HG02642 (cell line): ENCODE results near the gene TMEM219.
"Not testable (repeated sequence)": the region's sequence is repeated elsewhere in the genome, so short reads cannot be mapped to it uniquely, and the experiment has no call there.

ENCODE experiments used
- ATAC-seq: cut with Tn5 transposase; IDR thresholded peaks from one replicate; pipeline ENCODE4 v1.9.1; 2021; ENCODE audit warnings: mild to moderate bottlenecking; ENCODE audit not compliant: unreplicated experiment, poor library complexity

TMEM219 gene, protein sequence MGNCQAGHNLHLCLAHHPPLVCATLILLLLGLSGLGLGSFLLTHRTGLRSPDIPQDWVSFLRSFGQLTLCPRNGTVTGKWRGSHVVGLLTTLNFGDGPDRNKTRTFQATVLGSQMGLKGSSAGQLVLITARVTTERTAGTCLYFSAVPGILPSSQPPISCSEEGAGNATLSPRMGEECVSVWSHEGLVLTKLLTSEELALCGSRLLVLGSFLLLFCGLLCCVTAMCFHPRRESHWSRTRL

DNA sequence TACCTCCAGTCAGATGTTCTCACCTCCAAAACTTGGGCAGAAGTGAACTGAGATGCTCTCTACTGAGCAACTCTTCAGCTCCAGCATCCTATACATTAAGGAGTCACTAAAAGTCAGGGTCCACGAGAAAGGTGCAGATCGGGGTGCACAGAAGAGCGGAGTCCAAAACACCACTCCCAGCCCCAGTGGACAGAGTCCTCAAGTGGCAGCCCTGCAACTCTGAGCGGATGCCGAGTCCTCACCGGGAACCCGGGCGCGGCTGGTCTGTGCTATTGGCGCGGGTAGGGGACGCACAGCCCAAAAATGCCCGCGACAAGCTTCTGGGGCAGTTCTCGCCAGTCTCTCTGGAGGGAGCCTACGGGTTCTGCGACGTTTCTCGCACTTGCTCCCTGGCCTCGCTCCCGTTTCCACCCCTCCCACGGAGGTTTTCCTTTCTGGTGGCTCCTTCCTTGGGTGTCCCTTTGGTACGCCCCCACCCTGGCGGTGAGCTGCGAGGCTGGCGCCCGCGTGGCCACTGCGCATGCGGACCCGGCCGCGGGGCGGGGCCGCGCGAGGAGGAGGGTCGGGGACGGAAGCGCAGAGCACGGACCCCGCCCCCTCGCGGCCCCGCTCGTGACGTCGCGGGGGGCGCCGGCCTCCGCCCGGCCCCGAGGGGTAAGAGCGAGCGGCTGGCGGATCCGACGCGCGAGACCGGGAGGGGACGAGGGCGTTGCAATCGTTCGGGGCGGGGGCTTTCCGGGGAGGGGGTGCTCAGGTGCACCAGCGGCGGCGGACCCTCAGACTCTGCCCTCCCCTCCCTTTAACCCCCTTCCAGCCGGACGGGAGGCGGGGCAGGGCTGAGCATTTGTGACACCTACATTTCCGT, at the start of gene TMEM219:
Gene TMEM219 (plus strand): TSS at position 601 of the 865 bp plus-strand sequence. CDS start 1,065 bp downstream, outside the sequence.
- peak; percentile 87 for ATAC-seq

- ATAC-seq: no peak
Measured at GRCh38 chr16:29912087-29912486, 49.8 kb upstream of the TMEM219 start.

- ATAC-seq: no peak
Measured at GRCh38 chr16:29913514-29913913, 48.4 kb upstream of the TMEM219 start.

- no peak for ATAC-seq
Measured at GRCh38 chr16:29915590-29916247, 46.2 kb upstream of the TMEM219 start.

DNA sequence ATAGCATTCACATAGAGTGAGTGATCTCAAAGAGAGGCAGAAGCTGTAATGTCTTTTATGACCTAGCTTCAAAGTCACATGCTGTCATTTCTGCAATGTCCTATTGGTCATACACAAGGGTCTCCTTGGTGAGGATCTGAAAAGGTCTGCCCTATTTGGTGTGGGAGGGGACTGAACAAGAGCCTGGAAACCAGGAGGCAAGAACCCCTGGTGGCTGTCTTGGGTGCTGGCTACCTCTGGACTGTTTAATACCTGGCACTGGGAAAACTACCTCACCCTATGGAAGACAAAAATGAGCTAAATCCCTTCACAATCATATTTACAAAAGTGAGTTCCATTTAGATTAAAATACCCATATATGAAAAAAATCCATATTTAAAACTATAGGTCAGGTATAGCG, 44.9 kb upstream of the TMEM219 start:
- ATAC-seq: no peak

DNA sequence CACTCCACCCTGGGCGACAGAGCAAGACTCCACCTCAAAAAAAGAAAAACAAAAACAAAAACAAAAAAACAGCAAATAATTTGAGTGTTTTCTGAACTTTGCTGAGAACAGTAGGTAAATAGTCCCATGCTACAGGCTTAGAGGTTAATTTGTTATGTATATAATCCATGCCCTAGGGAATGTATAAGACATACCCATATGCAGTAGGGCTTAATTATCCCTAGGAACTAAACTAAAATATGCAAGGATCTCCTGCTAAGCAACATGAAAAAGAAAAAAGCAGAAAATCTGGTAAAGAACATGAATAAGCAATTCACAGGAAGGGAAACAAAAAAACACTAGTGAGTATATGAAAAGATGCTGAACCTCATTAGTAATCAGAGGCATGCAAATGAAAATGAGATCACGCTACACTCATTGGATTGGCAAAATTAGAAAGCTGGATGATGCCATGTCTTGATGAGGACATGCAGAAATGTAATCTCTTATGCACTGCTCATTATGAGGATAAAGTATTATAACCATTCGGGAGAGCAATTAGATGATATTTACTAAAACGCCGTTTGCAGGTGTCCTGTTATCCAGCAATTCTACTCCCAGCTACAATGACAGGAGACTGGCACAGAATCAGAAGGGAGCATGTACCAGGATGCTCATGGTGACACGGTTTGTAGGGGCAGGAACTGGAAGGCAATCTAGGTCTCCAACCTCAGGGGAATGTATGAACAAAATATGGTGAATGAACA, 41.4 kb upstream of the TMEM219 start:
- no peak for ATAC-seq

GRCh38 chr16:29921034-29921385, 40.9 kb upstream of the TMEM219 start:
- ATAC-seq: no peak

GRCh38 chr16:29922326-29922725, 39.6 kb upstream of the TMEM219 start:
- no peak for ATAC-seq

DNA sequence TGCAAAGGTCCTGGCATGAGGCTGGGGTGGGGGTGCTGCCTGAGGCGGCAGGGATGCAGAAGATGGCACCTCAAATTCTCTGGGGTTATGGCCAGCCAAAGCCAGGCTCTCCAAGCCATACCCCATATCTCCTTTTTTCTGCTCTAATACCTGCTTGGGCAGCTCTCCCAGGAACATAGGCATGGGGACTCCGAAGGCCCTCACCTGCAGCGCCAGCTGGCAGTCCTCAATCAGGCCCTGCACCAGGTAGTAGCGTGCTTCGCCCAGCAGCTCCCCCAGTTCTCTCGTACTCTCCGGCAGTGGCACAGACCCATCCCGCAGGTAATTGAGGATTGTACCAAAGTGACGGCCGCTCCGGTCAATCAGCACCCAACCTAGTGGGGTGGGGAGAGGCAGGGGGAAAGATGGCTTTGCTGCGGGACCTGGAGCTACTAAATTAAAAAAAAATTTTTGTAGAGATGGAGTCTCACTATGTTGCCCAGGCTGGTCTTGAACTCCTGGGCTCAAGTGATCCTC, 38.8 kb upstream of the TMEM219 start:
- ATAC-seq: no peak

- ATAC-seq: no peak
Measured at GRCh38 chr16:29925105-29925756, 36.6 kb upstream of the TMEM219 start.

- peak; percentile 85 for ATAC-seq
Measured at GRCh38 chr16:29925781-29926710, 35.8 kb upstream of the TMEM219 start, which contains the start of gene KCTD13. TSS of gene KCTD13 (minus strand) at chr16:29926226. CDS start at chr16:29926033, 193 bp downstream.

DNA sequence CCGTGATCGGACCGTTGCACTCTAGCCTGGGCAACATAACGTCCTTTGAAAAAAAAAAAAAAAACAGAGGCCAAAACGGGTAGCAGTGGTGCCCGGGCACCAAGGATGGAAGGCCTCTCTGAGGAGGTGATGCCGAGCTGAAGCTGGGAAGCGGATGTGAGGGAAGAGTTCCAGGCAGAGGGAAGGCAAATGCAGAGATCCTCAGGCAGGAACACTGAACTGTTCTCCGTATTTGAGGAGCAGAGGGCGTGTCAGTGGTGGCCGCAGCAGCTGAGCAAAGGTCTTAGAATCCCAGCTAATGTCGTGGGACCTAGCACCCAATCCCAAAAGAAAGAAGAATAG, 35.2 kb upstream of the TMEM219 start:
- ATAC-seq: peak; percentile 1

- ATAC-seq: no peak
Measured at GRCh38 chr16:29927070-29927905, 34.6 kb upstream of the TMEM219 start.

- ATAC-seq: not testable (repeated sequence)
Measured at GRCh38 chr16:29931750-29932149, 30.1 kb upstream of the TMEM219 start.

GRCh38 chr16:29940656-29941055, 21.2 kb upstream of the TMEM219 start:
- ATAC-seq: no peak

GRCh38 chr16:29943846-29944799, 17.8 kb upstream of the TMEM219 start:
- no peak for ATAC-seq

DNA sequence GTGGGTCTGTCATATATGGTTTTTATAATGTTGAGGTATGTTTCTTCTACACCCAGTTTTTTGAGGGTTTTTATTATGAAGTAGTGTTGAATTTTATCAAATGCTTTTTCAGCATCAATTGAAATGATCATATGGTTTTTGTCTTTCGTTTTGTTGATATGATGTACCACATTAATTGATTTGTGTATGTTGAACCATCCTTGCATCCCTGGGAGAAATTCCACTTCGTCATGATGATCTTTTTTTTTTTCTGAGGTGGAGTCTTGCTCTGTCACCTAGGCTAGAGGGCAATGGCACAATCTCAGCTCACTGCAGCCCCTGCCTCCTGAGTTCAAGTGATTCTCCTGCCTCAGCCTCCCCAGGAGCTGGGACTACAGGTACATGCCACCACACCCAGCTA, 14.0 kb upstream of the TMEM219 start:
- no peak for ATAC-seq
